ENCODE data around the gene MOB1B. TPM values are rescaled to one million over a fixed set of nuclear protein-coding genes. Genes with fewer than 3 reads are reported as not detected.

Gene MOB1B
- total and polyA plus RNA-seq, 2 of the 13 experiments (the other 11 are each of a cell fraction or from before 2014, with no cell fraction given): 3.9 to 4.0 TPM

DNA sequence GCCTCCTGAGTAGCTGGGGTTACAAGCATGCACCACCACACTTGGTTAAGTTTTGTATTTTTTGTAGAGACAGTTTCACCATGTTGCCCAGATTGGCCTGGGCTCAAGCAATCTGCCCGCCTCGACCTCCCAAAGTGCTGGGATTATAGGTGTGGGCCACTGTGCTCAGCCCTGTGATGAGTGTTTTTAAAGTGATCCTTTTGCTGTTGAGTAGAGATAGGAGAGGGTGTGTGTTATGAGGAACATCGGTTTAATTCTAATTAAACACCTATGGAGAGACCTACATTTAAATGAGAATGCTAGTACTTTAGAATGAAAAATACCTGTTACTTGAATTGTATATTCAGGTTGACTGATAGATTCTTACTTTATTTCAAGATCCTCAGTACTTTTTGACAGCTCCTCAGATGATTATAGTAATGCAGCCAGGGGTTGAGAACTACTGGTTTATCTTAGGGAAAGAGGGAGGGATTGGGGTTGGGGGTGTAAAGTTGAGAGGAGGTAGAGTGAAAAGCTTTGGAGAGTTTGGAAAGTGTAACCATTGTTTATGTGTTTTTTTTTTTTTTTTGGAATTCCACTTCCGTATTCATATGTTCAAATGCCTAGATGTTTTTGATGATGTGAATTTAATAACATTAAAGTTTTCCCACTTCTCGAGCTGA is 54.5 kb downstream of the MOB1B start:
- in situ Hi-C loops (cut with HindIII; ENCODE audit: extremely low pct_ligation_motif_present, low pct_unique_long_range_greater_than_20kb) (no loop called here), intact Hi-C loops (cut with micrococcal nuclease; ENCODE audit: unreplicated experiment) (no loop called here)
- Histone ChIP-seq H3K27me3 (ENCODE audit: control insufficient read depth in 1 of 2, insufficient read depth in 2 of 2, low read length in 2 of 2) (no peaks in the 10 kb centered on the region), H2AFZ (ENCODE audit: low read length) (no peak overlapping the region), H3K36me3 (replicated peaks in 1 of 2; ENCODE audit: control insufficient read depth in 1 of 2, insufficient read depth in 2 of 2, low read length in 2 of 2) (peaks cover 0 to 6% of the 10 kb centered on the region in 2 experiments; a peak in 4 of 5 replicates), H3K79me2 (ENCODE audit: insufficient read depth, low read length) (no peaks in the 10 kb centered on the region), H4K20me1 (ENCODE audit: insufficient read depth, low read length) (no peaks in the 10 kb centered on the region), H3K4me3 (replicated peaks in 1 of 3; ENCODE audit: insufficient read depth in 1 of 3, low read depth in 2 of 3, low read length in 3 of 3) (no peak overlapping the region), H3K9ac (ENCODE audit: insufficient read depth, low read depth, low read length) (no peak overlapping the region), H3K27ac (ENCODE audit: extremely low read length, insufficient read depth, low read length) (no peak overlapping the region), H3K4me2 (ENCODE audit: low read depth, low read length) (no peak overlapping the region), H3K4me1 (ENCODE audit: insufficient read depth, low read length) (no peaks in the 10 kb centered on the region), H3K9me3 (ENCODE audit: low read length) (no peaks in the 10 kb centered on the region)
- WGBS (ENCODE audit: low lambda C conversion rate): 96% methylated on average over 5 of the region's 5 CpGs
- ChIA-PET POLR2A (no interaction called here), CTCF (ENCODE audit: low intra/inter-chr PET ratio, low total read pairs) (no interaction called here)
- ATAC-seq (no peak), DNase-seq (ENCODE audit: low spot score) (no peak), FAIRE-seq (no peak)
- BruUV-seq (replicated peaks): no TSS peak
- peak; percentile 29 for TF ChIP-seq HNRNPK (IDR thresholded peaks at IDR 0.05; ENCODE audit: low read depth, low read length, poor library complexity, severe bottlenecking)
- TF ChIP-seq, protein P1, sequence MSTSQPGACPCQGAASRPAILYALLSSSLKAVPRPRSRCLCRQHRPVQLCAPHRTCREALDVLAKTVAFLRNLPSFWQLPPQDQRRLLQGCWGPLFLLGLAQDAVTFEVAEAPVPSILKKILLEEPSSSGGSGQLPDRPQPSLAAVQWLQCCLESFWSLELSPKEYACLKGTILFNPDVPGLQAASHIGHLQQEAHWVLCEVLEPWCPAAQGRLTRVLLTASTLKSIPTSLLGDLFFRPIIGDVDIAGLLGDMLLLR (CRISPR knock-in tag; IDR thresholded peaks at IDR 0.05): no peak

DNA sequence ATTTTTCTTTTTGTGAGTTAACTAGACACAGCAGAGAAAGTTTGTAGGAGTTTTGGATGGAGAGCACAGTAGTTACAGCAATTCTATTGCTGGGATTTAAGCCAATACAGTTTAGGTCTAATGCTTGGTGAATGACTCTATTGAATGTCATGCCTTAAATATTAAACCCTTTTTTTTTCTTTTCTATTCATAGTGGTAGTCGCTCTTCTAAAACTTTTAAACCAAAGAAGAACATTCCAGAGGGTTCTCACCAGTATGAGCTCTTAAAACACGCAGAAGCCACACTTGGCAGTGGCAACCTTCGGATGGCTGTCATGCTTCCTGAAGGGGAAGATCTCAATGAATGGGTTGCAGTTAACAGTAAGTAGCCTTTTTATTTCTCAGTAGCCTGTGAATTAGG is 56.5 kb downstream of the MOB1B start:
- FAIRE-seq: no peak

More for the DNA sequence above, 56.5 kb downstream of the MOB1B start:
- in situ Hi-C loops (cut with HindIII; ENCODE audit: extremely low pct_ligation_motif_present, low pct_unique_long_range_greater_than_20kb) (no loop called here), intact Hi-C loops (cut with micrococcal nuclease; ENCODE audit: unreplicated experiment) (no loop called here)
- Histone ChIP-seq H3K4me3 (replicated peaks in 1 of 3; ENCODE audit: insufficient read depth in 1 of 3, low read depth in 2 of 3, low read length in 3 of 3) (no peak overlapping the region), H3K4me2 (ENCODE audit: low read depth, low read length) (no peak overlapping the region), H3K27me3 (ENCODE audit: control insufficient read depth in 1 of 2, insufficient read depth in 2 of 2, low read length in 2 of 2) (no peaks in the 10 kb centered on the region), H3K36me3 (replicated peaks in 1 of 2; ENCODE audit: control insufficient read depth in 1 of 2, insufficient read depth in 2 of 2, low read length in 2 of 2) (peaks cover 0 to 6% of the 10 kb centered on the region in 2 experiments; a peak in 3 of 5 replicates), H3K9me3 (ENCODE audit: low read length) (no peaks in the 10 kb centered on the region), H3K27ac (ENCODE audit: extremely low read length, insufficient read depth, low read length) (no peak overlapping the region), H3K4me1 (ENCODE audit: insufficient read depth, low read length) (no peaks in the 10 kb centered on the region), H3K9ac (ENCODE audit: insufficient read depth, low read depth, low read length) (no peak overlapping the region), H4K20me1 (ENCODE audit: insufficient read depth, low read length) (no peaks in the 10 kb centered on the region), H3K79me2 (ENCODE audit: insufficient read depth, low read length) (no peaks in the 10 kb centered on the region), H2AFZ (ENCODE audit: low read length) (no peak overlapping the region)
- ChIA-PET POLR2A (no interaction called here), CTCF (ENCODE audit: low intra/inter-chr PET ratio, low total read pairs) (no interaction called here)
- no peak for ATAC-seq
- TF ChIP-seq ISX (CRISPR knock-in tag; conservative IDR thresholded peaks at IDR 0.05) (no peak), MBNL3 (CRISPR knock-in tag; conservative IDR thresholded peaks at IDR 0.05) (no peak), ZNF572 (CRISPR knock-in tag; IDR thresholded peaks at IDR 0.05) (no peak)
- TF ChIP-seq, protein P2, sequence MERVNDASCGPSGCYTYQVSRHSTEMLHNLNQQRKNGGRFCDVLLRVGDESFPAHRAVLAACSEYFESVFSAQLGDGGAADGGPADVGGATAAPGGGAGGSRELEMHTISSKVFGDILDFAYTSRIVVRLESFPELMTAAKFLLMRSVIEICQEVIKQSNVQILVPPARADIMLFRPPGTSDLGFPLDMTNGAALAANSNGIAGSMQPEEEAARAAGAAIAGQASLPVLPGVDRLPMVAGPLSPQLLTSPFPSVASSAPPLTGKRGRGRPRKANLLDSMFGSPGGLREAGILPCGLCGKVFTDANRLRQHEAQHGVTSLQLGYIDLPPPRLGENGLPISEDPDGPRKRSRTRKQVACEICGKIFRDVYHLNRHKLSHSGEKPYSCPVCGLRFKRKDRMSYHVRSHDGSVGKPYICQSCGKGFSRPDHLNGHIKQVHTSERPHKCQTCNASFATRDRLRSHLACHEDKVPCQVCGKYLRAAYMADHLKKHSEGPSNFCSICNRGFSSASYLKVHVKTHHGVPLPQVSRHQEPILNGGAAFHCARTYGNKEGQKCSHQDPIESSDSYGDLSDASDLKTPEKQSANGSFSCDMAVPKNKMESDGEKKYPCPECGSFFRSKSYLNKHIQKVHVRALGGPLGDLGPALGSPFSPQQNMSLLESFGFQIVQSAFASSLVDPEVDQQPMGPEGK (CRISPR knock-in tag; IDR thresholded peaks at IDR 0.05): no peak
- no peak for DNase-seq (ENCODE audit: low spot score)
- 96% methylated on average over 3 of the region's 3 CpGs for WGBS (ENCODE audit: low lambda C conversion rate)
- no TSS peak for BruUV-seq (replicated peaks)
